HG03378 (cell line): Measurements from ENCODE around the gene TMEM191C.
A peak's percentile ranks its signal among the peaks of the same experiment; 100 is the strongest.
"Not testable (repeated sequence)": the region's sequence is repeated elsewhere in the genome, so short reads cannot be mapped to it uniquely, and the experiment has no call there.

Experiments
- ATAC-seq: cut with Tn5 transposase; IDR thresholded peaks from one replicate; pipeline ENCODE4 v1.9.1; 2021; ENCODE audit warnings: mild to moderate bottlenecking, moderate library complexity; ENCODE audit not compliant: unreplicated experiment

The TMEM191C gene

DNA sequence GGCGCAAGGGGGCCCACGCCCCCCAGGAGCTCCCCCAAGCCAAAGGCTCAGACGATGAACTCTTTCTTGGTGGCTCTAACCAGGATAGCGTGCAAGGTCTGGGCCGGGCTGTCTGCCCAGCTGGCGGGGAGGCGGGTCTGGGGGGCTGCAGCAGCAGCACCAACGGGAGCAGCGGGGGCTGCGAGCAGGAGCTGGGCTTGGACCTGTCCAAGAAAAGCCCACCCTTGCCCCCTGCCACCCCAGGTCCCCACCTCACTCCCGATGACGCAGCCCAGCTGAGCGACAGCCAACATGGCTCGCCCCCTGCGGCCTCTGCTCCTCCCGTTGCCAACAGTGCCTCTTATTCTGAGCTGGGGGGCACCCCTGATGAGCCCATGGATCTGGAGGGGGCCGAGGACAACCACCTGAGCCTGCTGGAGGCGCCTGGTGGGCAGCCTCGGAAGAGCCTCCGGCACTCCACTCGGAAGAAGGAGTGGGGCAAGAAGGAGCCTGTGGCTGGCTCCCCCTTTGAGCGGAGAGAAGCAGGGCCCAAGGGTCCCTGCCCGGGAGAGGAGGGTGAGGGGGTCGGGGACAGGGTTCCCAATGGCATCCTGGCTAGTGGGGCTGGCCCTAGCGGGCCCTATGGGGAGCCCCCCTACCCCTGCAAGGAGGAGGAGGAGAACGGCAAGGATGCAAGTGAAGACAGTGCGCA lies 21.6 kb upstream of the TMEM191C start:
- ATAC-seq: no peak

DNA sequence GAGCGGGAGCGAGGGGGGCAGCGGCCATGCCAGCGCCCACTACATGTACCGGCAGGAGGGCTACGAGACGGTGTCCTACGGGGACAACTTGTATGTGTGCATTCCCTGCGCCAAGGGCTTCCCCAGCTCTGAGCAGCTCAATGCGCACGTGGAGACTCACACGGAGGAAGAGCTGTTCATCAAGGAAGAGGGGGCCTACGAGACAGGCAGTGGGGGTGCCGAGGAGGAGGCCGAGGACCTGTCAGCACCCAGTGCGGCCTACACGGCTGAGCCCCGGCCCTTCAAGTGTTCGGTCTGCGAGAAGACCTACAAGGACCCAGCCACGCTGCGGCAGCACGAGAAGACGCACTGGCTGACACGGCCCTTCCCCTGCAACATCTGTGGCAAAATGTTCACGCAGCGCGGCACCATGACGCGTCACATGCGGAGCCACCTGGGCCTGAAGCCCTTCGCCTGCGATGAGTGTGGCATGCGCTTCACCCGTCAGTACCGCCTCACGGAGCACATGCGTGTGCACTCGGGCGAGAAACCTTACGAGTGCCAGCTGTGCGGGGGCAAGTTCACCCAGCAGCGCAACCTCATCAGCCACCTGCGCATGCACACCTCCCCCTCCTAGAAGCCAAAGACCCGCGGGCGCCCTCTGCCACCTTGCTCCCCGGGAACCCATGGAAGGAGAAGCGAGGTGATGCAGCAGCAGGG lies 20.9 kb upstream of the TMEM191C start:
- no peak for ATAC-seq

DNA sequence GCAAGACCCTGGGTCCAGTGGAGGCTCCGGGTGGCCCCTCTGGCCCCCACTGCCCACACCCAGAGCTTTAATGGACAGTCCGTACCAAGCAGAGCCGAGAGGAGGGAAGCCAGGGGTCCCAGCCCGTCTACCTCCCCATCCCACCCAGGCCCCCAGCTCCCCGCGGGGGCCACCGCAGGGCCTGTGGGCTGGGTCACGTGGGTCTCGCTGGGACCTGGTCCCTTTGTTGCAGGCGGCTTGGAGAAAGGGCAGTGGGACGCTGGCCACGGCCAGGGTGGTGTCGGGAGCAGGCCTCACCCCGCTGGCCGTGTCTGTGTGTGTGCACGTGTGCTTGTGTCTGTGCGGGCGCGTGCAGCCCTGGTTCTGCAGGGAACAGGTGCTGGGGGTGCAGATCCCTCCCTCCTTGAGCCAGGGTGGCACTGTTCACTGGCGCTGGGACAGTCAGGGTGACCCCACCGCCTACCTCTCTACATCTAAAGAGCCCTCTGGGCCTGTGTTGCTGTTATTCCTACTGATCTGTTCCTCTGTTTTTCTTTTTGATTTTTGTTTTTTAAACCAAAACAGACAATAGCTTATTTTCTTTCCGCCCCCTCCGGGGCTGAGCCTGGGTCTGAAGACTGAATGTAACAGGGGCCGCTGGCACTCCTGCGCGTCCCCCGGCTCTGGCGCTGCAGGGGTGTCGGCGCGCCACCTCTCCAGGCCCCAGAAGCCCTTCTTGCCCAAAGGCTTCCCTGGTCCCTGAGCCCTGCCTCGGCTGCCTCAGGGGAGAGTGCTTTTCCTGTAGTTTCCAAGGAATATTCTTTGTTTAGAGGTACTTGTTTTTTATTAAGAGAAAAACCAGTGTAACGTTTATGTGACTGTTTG lies 20.1 kb upstream of the TMEM191C start:
- ATAC-seq: no peak

DNA sequence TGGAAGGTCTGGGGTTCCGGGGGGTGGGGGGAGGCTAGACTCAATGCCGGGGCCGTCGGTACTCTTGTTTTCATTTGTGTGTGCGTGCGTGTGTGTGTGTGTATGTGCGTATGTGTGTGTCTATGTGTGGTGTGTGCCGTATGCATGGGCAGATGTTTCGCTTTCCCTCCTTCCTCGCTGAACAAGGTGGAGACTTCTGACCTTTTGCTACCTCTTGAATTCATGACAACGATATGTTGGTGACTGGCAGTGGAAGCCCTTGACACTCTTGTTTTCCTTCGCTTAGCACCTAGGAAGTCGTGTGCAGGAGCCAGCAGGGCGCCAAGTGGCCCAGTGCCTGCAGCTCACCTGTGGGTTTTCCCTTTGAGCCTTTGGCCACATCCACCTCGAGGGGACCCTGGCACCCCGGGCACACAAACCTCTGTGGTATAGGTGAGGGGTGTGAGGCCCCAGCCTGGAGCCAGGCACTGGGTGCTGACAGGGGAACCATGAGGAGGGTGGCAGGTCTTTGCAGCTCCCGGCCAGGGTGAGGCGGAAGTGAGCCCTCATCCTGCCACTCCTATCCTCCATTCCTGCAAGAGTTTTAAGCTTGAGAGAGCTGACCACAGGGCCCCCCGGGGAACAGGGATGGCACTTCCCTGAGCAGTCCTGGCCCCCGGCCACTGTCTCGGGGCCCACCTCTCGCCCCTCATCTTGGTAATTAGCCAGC lies 19.3 kb upstream of the TMEM191C start:
- ATAC-seq: no peak

GRCh38 chr22:21448627-21449416 lies 18.4 kb upstream of the TMEM191C start:
- no peak for ATAC-seq

DNA sequence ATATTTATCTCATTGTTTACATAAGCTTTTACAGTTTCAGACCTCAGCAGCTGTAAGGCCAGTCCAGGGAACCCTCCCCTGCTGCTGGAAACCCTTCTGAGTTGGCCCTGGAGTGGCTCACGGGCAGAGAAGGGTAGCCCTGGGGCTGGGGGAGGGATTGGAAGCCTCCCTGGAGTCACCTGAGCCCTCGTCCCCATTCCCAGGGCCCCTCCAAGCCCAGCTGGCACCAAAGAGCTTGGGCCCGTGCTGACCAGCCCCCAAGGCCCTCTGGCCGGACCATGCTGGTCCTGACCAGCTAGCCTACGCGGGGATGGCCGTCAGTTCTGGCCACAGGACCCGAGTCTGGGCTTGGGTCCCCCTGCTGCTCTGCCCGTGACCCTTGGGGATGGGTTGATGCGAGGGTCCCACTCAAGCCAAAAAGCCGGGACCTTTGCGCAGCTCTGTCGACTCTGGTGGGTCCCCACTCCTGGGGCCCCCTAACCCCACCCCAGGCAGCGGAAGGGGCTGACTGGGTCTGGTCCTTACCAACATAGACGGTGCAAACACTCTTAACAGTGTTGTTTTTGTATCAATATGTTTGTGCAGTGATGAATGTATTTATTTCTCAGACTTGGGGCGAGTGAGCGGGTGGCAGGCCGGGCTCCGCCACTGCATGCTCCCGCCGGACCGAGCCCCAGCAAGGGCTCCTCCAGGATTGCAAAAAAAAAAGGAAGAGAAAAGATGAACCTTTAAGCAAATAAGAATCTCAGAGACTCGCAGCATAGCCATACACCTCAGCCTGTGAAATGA lies 17.5 kb upstream of the TMEM191C start:
- ATAC-seq: no peak

GRCh38 chr22:21450320-21450831 lies 16.8 kb upstream of the TMEM191C start:
- no peak for ATAC-seq

DNA sequence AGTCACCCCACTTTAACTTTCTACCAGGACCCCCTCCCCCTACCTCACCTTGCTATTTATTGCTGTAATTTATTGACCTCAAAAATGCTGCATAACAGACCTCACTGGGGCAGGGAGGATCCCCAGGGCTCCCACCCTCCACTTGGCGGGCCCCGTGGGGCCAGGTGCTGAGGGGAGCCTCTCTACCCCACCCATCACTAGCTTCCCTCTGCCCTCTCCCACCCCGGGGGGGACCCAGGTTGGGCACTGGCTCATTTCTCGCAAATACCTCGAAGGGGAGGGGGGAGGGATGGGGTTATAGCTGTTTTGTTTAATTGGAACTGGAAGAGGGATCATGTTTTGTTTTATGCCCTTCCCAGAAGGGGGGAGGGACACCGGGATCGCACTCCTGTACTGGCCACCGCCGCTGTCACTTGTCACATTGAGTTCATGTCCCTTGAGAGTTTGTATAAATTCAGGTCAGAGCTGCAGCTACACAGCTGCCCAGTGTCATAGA lies 16.3 kb upstream of the TMEM191C start:
- no peak for ATAC-seq

- ATAC-seq: no peak
Measured at GRCh38 chr22:21451545-21452520, 15.4 kb upstream of the TMEM191C start.

DNA sequence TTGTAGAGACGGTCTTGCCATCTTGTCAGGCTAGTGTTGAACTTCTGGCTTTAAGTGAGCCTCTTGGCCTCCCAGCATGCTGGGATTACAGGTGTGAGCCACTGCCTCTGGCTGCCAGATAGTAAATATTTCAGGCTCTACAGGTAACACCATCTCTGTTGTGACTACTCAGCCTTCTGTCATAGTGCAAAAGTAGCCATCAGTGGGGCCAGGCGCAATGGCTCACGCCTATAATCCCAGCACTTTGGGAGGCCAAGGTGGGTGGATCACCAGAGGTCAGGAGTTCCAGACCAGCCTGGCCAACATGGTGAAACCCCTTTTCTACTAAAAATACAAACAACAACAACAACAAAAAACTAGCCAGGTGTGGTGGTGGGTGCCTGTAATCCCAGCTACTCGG lies 14.5 kb upstream of the TMEM191C start:
- not testable (repeated sequence) for ATAC-seq

DNA sequence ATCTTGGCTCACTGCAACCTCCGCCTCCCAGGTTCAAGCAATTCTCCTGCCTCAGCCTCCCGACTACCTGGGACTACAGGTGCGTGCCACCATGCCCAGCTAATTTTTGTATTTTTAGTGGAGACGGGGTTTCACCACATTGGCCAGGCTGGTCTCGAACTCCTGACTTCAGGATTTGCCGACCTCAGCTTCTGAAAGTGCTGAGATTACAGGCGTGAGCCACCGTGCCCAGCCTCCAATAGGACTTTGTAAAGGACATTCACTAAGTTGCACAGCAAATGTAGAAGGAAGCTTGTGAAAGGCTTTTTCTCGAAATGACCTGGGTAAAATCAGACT lies 12.2 kb upstream of the TMEM191C start:
- not testable (repeated sequence) for ATAC-seq

DNA sequence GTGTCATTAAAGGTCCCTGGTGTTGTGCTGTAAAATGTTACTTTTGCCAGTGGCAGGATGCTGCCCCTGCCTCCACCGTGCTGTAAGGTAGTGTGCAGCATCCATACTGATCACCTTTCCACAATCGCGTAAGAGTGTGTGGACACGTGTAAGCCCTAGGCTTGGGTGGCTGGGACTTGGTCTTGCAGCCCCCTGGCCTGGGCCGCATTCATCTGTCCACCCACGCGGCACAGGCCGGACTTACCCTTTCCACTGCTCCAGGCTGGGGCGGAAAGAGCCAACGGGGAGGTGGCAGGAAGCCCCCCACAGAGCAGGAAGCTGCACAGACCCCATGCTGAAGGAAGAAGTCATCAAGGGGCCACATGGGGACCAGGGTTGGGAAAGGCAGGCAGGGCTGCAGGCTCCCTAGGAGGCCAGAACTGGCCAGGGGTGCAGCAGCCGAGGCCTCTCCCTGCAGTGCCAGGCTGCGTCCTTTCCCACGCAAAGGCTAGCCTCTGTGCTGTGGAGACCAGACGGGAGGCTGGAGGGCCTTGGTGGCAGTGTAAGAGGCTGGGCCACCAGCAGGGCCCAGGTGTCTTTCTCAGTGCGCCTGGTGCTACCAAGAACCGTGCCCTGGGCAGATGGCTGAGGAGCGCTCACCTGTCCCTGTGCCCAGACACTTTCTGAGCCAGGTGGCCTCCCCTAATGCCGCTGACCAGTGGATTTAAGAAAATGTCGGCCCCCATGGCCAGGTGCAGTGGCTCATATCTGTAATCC lies 11.7 kb upstream of the TMEM191C start:
- ATAC-seq: no peak

DNA sequence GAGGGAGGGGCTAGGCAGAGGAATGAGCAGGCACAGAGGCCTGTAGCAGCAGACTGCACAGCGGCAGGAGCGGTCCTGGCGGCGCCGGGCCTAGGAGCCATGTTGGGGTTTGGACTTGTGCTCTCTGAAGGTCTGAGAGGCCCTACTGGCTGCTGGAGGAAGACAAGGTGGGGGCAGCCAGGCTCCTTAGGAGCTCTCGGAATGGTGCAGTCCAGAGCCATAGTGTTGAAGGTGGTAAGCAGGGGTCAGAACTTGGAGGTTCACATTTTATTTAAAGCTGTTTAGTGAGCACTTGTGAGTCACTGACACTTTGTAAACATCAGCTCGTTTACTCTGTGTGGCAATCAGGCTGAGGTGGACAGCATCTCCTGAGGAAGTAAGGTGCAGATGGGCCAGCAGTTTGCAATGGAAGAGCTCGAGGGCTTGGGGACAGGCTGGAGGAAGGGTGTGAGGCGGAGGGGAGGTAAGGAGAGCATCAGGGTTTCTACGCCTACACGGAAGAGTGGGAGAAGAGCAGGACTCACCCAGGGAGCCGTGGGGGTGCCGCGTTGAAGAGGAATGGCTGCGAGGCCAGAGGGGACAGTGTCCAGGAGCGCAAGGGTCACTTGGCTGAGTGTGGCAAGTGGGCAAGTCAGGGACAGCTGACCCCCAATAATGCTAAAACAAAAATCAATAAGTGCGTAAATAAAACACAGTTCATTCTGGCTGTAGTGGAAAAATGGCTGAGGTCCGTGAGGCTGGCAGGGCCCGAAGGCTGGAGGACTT lies 10.0 kb upstream of the TMEM191C start:
- ATAC-seq: no peak

GRCh38 chr22:21462672-21463071 lies 4.5 kb upstream of the TMEM191C start:
- ATAC-seq: not testable (repeated sequence)

DNA sequence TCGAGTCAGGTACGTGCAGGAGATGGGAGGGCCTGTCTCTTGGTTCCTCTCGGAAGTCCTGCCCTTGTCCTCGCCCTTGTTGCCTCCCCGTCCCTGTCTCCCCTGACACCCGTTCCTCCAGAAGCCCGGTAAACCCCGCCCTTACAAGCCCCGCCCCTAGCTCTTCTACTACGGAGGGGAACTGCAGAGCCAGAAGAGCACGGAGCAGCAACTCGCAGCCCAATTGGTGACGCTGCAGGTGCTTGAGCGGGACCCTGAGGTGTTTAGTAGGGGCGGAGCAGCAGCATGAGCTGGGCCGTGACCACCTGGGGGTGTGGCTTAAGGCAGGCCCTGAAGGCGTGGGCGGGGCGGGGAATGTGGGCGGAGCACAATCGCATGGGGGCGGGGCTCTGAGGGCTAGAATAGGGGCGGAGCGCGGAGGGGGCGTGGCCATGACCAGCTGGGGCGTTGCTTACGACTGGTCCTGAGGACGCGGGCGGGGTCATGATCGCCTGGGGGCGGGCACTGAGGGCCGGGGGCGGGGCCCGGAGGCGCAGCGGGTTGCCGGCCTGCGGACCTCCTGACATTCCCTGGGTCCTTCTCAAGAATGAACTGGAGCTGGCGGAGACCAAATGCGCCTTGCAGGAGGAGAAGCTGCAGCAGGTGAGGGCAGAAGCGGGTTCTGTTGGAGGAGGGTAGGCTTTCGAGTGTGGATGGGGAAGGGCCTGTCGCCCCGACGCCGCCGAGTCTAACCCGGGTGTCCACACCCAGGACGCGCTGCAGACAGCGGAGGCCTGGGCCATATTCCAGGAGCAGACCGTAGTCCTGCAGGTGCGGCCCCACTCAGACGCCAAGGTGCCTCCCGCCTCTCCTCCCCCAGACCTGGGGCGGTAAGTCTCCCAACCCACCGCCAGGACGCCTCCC lies 1.3 kb downstream of the TMEM191C start:
- ATAC-seq: peak; percentile 87
